Measurements from ENCODE around the gene ANO7.

DNA sequence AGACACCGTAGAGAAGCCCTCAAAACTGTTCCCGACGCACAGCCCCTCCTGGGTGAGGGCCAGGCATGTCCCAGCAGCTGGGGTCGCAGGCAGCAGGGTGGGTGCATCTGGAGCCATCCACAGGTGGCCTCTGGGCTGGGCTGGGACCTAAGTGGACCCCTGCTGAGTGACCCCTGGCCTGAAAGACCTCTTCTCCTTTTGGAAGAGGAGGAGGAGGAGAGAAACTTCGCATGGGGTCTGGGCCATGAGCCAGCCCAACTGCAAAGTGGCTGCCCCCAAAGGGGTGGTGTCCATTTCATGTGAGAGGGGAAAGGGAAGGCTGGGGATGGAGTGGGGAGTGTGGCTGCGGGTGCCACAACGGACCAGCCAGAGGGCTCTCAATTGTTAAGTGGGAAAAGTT lies 25.1 kb downstream of the ANO7 start:
- TF ChIP-seq CTCF (IDR thresholded peaks at IDR 0.05; ENCODE audit: poor library complexity, severe bottlenecking) = no peak
- TF ChIP-seq RAD21 (conservative IDR thresholded peaks at IDR 0.05) = no peak
- TF ChIP-seq POLR2AphosphoS5 (IDR thresholded peaks at IDR 0.05) = no peak

Data from neural cell (in vitro differentiated cells).